GM13977 (cell line): ENCODE data around the gene PSMD12.
A peak's percentile ranks its signal among the peaks of the same experiment; 100 is the strongest.

Experiments used
- DNase-seq: peaks from one replicate; pipeline ENCODE4 v3.0.0; 2012; ENCODE audit warnings: low spot score
- CTCF ChIP-seq: IDR thresholded peaks from 2 replicates; pipeline ENCODE4 v1.5.1; 2012; ENCODE audit warnings: mild to moderate bottlenecking, control low read depth; ENCODE audit not compliant: insufficient read depth; ENCODE audit errors: extremely low read depth, missing control alignments
- in situ Hi-C: fragments of 300-500 bp; cut with MboI; formaldehyde crosslinking; loops from one replicate; pipeline ENCODE4 v1.12.0; 2022; ENCODE audit warnings: low sequenced_read_pairs, low pct_unique_long_range_greater_than_20kb, mixed read lengths, inconsistent platforms; ENCODE audit not compliant: unreplicated experiment

PSMD12 gene

GRCh38 chr17:67366193-67367157, at the start of gene PSMD12:
Gene PSMD12 (minus strand): TSS chr17:67366577. CDS start chr17:67366519, 58 bp downstream.
- peak; percentile 92 for DNase-seq
- in situ Hi-C loops = no loop called here
- no peak for TF ChIP-seq CTCF

- no peak for DNase-seq
- no peak for TF ChIP-seq CTCF
- in situ Hi-C loops = no loop called here
These were observed 48.9 kb upstream of the PSMD12 start for GRCh38 chr17:67415291-67415690.

GRCh38 chr17:67414559-67414958, 48.2 kb upstream of the PSMD12 start:
- no peak for TF ChIP-seq CTCF
- in situ Hi-C loops = no loop called here
- DNase-seq = no peak

- TF ChIP-seq CTCF = no peak
- no peak for DNase-seq
- in situ Hi-C loops = no loop called here
These were observed 47.8 kb upstream of the PSMD12 start for GRCh38 chr17:67414130-67414529.

- no peak for TF ChIP-seq CTCF
- in situ Hi-C loops = no loop called here
- DNase-seq = no peak
These were observed 47.0 kb upstream of the PSMD12 start for GRCh38 chr17:67413388-67413787.

- in situ Hi-C loops = no loop called here
- no peak for DNase-seq
- no peak for TF ChIP-seq CTCF
These were observed 46.6 kb upstream of the PSMD12 start for GRCh38 chr17:67412941-67413340.
